ENCODE results near the gene ALCAM. TPM values are rescaled to one million over a fixed set of nuclear protein-coding genes. Genes with fewer than 3 reads are reported as not detected.

ALCAM gene
- total and polyA plus RNA-seq, 2 of the 8 experiments (the other 6 are each of a cell fraction or from before 2014, with no cell fraction given): 10.8 to 33.0 TPM

DNA sequence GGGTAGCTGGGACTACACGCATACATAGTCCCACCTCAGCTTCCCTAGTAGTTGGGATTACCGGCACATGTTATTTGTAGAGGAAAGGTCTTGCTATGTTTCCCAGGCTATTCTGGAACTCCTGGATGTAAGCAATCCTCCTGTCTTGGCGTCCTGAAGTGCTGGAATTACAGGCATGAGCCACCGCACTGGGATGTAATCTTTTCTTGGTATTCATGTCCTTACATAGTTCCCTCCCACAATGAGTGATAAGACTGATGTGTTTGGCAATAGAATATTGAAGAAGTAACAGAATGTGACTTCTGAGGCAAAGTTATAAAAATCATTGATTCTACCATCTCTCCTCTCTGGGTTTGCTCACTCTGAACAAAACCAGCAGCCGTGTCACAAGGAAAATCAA is 22.7 kb upstream of the ALCAM start:
- H2BK20ac ChIP-seq (ENCODE audit: low read length): no peak overlapping the region
- no peaks in the 10 kb centered on the region for H3K79me1 ChIP-seq (ENCODE audit: low read depth, low read length)
- H2AFZ ChIP-seq (ENCODE audit: low read length): no peak overlapping the region
- H2AK5ac ChIP-seq (ENCODE audit: low read depth, low read length): no peak overlapping the region
- POLR2A ChIA-PET (ENCODE audit: partially characterized antibody): no interaction called here
- H3K14ac ChIP-seq (ENCODE audit: insufficient read length): no peak overlapping the region
- no peak overlapping the region for H4K91ac ChIP-seq (replicated peaks; ENCODE audit: insufficient read length, low read length)
- H2BK120ac ChIP-seq (replicated peaks; ENCODE audit: low read depth, low read length): no peak overlapping the region
- H3K18ac ChIP-seq (ENCODE audit: extremely low read depth, low read length): no peak overlapping the region
- H3K56ac ChIP-seq (replicated peaks; ENCODE audit: insufficient read length, low read depth, low read length): no peak overlapping the region
- no peaks in the 10 kb centered on the region for H3K79me2 ChIP-seq (ENCODE audit: control insufficient read depth in 1 of 2, insufficient read depth in 2 of 2, low read length in 2 of 2)
- H2BK12ac ChIP-seq (ENCODE audit: low read depth, low read length): no peak overlapping the region
- 90% methylated on average over 5 of the region's 5 CpGs; no CpG with 5 or more reads in 1 of the 2 experiments for WGBS, 2 experiments (ENCODE audit: extremely low coverage in 1 of 2, insufficient coverage in 1 of 2, insufficient read length in 1 of 2, insufficient replicate concordance in 2 of 2, low coverage in 1 of 2, low lambda C conversion rate in 2 of 2, missing lambda C conversion rate in 1 of 2)
- no peak overlapping the region for H3K4me3 ChIP-seq (ENCODE audit: extremely low read depth in 1 of 4, insufficient read depth in 2 of 4, low read depth in 3 of 4, low read length in 4 of 4)
- H3K4me1 ChIP-seq (replicated peaks in 1 of 4; ENCODE audit: control insufficient read depth in 3 of 4, insufficient read depth in 4 of 4, low read length in 3 of 4): no peaks in the 10 kb centered on the region
- no peak for FAIRE-seq
- H3K27me3 ChIP-seq (replicated peaks in 1 of 4; ENCODE audit: control insufficient read depth in 3 of 4, extremely low read depth in 1 of 4, insufficient read depth in 3 of 4, low read length in 3 of 4): no peaks in the 10 kb centered on the region
- no peak overlapping the region for H3K23ac ChIP-seq (ENCODE audit: insufficient read length)
- H3K23me2 ChIP-seq (ENCODE audit: low read depth, low read length): no peaks in the 10 kb centered on the region
- H3K36me3 ChIP-seq (ENCODE audit: control insufficient read depth in 2 of 4, insufficient read depth in 4 of 4, low read length in 3 of 4): no peaks in the 10 kb centered on the region
- H3K9me3 ChIP-seq (ENCODE audit: insufficient read depth in 2 of 2, low read depth in 1 of 2, low read length in 1 of 2): no peaks in the 10 kb centered on the region
- no peak overlapping the region for H2BK5ac ChIP-seq (ENCODE audit: low read depth, low read length)
- no peak overlapping the region for H3K4me2 ChIP-seq (ENCODE audit: insufficient read depth in 1 of 2, low read depth in 2 of 2, low read length in 2 of 2)
- H3K4ac ChIP-seq (replicated peaks; ENCODE audit: insufficient read length, low read depth, low read length): no peak overlapping the region
- CTCF ChIA-PET (ENCODE audit: partially characterized antibody): interaction anchor here (1.0 kb wide), 1 partner anchor 96 kb away, joined by 3 read pairs; no protein-coding TSS in a partner anchor
- H4K5ac ChIP-seq (ENCODE audit: insufficient read length, low read depth, low read length): no peak overlapping the region
- no peaks in the 10 kb centered on the region for H4K20me1 ChIP-seq (replicated peaks in 1 of 2; ENCODE audit: control insufficient read depth in 1 of 2, insufficient read depth in 2 of 2, low read length in 2 of 2)
- H3K27ac ChIP-seq (ENCODE audit: low read depth, low read length): no peak overlapping the region
- no peak overlapping the region for H2BK15ac ChIP-seq (ENCODE audit: low read length)
- no peak overlapping the region for H4K8ac ChIP-seq (ENCODE audit: extremely low read depth, insufficient read depth, low read length)
- no peak overlapping the region for H3K9ac ChIP-seq (replicated peaks in 1 of 4; ENCODE audit: extremely low read depth in 1 of 4, low read depth in 3 of 4, low read length in 3 of 4)
- DNase-seq (ENCODE audit: low read depth in 1 of 2, low spot score in 2 of 2): no peak
- TF ChIP-seq, protein P1, sequence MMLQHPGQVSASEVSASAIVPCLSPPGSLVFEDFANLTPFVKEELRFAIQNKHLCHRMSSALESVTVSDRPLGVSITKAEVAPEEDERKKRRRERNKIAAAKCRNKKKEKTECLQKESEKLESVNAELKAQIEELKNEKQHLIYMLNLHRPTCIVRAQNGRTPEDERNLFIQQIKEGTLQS (IDR thresholded peaks at IDR 0.05; ENCODE audit: insufficient read depth, low read depth, low read length): no peak
- TF ChIP-seq CBX8 (IDR thresholded peaks at IDR 0.05; ENCODE audit: borderline replicate concordance, low read depth, low read length): no peak
- no peak for TF ChIP-seq KDM5A (IDR thresholded peaks at IDR 0.05; ENCODE audit: low read length)

Measured in H1 (cell line).